ENCODE data around the gene GDPD4. TPM values are rescaled to one million over a fixed set of nuclear protein-coding genes. Genes with fewer than 3 reads are reported as not detected.

GDPD4 gene
- total RNA-seq, 1 donor, result not detected

GRCh38 chr11:77187776-77188632, 113.5 kb downstream of the GDPD4 start:
- peak; percentile 88 for TF ChIP-seq CTCF (IDR thresholded peaks at IDR 0.05; ENCODE audit: insufficient read depth, low read length)
- H3K4me3 ChIP-seq (ENCODE audit: low read depth, low read length), result no peak overlapping the region
- peak; percentile 82 for DNase-seq (ENCODE audit: low read depth)

GRCh38 chr11:77187111-77187750, 114.3 kb downstream of the GDPD4 start:
- DNase-seq (ENCODE audit: low read depth), result no peak
- H3K4me3 ChIP-seq (ENCODE audit: low read depth, low read length), result no peak overlapping the region
- TF ChIP-seq CTCF (IDR thresholded peaks at IDR 0.05; ENCODE audit: insufficient read depth, low read length), result no peak

- no peak overlapping the region for H3K4me3 ChIP-seq (ENCODE audit: low read depth, low read length)
- DNase-seq (ENCODE audit: low read depth), result no peak
- no peak for TF ChIP-seq CTCF (IDR thresholded peaks at IDR 0.05; ENCODE audit: insufficient read depth, low read length)
Observed at GRCh38 chr11:77186302-77186701, 115.2 kb downstream of the GDPD4 start.

GRCh38 chr11:77184136-77184860, 117.2 kb downstream of the GDPD4 start:
- no peak for TF ChIP-seq CTCF (IDR thresholded peaks at IDR 0.05; ENCODE audit: insufficient read depth, low read length)
- DNase-seq (ENCODE audit: low read depth), result no peak
- no peak overlapping the region for H3K4me3 ChIP-seq (ENCODE audit: low read depth, low read length)

- TF ChIP-seq CTCF (IDR thresholded peaks at IDR 0.05; ENCODE audit: insufficient read depth, low read length), result no peak
- no peak for DNase-seq (ENCODE audit: low read depth)
Observed at GRCh38 chr11:77183431-77183984, 118.0 kb downstream of the GDPD4 start.

GRCh38 chr11:77182542-77183430, 118.7 kb downstream of the GDPD4 start:
- H3K4me3 ChIP-seq (ENCODE audit: low read depth, low read length), result no peak overlapping the region
- no peak for DNase-seq (ENCODE audit: low read depth)
- TF ChIP-seq CTCF (IDR thresholded peaks at IDR 0.05; ENCODE audit: insufficient read depth, low read length), result no peak

More at GRCh38 chr11:77183431-77183984, 118.0 kb downstream of the GDPD4 start:
- H3K4me3 ChIP-seq (ENCODE audit: low read depth, low read length), result no peak overlapping the region

Data from fibroblast of the aortic adventitia (primary cell).